Hepatic stellate cell (primary cell): Measurements from ENCODE around the gene BPIFA2.

ENCODE experiments used
- DNase-seq: peaks from one replicate; pipeline ENCODE4 v3.0.0; 2011; ENCODE audit warnings: low spot score

Gene BPIFA2

DNA sequence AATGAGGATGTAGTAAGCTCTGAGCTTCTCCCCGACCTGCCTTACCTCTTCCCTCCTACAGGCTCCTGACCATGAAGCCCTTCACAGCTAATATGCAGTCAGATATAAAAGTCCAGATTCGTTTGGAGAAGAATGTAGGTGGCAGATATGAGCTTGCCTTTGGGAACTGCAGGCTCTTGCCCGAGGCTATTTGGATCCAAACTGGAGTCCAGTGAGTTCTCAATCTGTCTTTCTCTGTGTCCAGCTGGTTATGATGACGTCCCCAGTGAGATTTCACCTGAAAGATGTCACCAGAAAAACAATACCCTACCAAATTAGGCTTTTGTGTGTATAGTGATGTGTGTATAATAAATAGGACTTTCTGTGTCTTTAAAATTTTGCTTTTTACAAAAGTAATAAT is 34.5 kb downstream of the BPIFA2 start:
- no peak for DNase-seq

DNA sequence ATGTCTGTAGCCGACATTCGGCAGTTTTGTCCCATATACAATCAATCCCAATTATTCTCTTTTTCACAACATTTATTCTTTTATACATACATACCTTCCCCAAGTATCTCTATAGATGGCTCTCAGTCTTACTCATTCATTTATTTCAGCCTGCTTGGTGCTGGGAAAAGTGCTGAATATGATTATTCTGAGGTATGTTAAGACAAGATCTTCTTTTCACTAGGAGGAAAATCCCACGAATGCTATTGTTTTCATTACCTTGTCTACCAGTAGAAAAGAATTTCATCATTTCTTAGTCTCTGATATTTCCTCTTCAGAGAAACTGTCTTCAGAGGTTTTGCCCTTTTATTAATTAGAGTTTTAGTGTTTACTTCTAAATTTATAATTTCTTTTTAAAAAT is 35.5 kb downstream of the BPIFA2 start:
- no peak for DNase-seq

DNA sequence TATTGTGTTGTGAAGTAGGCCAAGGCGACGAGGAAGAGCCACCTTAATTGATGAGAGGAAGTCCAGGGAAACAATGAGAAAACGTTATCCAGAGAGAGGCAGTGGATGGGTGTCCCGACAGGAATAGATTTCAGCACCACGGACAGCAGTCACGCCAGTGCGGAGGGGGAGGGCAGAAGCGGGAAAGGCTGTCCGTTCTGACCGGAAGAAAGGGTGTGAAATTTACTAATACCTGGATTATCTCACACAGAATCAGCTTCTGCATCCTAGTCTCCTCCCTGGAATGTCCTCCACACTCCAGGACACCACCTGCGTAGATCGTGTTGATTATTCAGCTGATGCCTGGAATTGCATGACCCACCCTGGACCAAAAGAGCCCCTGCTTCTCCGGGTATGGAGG is 41.8 kb downstream of the BPIFA2 start:
- peak; percentile 31 for DNase-seq

DNA sequence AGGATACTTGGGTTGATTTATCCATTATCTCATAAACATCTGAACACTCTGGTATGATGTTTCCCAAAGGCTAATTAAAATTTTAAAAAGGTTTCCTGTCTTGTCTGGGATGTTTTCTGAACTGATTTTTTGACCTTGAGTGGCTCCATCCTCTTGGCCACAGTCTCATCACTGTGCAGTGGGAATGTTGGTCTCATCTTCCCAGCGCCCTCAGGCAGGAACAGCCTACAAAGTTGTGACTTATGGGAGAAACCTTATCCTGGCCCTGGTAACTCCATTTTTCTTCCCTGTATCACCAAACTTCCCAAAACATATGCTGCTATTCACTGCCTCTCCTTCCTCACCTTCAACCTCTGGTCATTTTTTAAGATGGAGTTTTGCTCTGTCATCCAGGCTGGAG is 42.4 kb downstream of the BPIFA2 start:
- DNase-seq: no peak

DNA sequence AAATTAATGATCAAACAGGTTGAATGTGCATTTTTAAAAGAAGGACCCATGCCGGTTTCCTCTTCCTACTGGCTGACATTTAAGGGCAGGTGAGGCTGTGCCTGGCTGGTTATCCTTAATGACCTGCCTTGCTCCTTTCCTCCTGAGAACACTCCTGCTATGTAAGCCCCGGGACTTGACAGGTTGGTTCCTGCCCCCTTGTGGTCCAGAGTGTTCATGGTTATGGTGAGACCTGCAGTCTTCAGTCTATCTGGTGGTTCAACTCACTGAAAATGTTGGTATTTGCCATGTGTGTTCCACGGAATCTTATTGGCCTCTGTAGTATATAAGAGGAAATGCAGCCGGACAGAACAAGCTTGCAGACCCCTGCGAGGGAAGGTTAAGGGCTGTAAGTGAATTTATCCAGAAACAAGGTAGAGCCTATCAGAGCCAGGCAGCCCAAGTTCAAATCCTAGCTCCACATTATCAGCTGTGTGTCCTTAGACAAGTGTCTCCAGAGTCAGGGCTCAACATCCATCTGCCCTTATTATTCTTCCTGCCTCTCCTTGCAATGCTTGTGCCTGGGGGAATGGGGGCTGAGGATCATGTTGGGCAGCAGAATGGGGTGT is 44.0 kb downstream of the BPIFA2 start:
- peak; percentile 19 for DNase-seq

DNA sequence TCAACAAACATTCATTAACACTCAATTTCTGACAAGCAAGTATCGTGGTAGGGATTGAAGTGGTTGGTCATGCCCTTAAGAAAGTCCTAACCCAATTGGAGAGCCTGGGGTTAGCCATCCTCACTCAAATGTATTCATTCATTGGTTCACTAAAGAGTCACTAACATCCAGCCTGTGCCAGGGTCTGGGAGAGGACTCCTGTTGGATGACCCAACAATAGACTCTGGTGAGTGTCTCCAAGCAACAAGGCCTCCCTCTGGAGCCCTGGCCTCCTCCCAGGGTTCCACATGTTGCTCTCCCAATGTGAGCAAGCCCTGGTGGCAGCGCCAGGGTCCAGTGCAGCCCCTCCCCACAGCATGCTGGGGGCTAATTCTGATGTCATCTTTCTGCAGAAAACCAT is 49.1 kb downstream of the BPIFA2 start, which contains the start of gene BPIFA3:
BPIFA3 (plus strand) TSS at position 301 of the 400 bp plus-strand sequence. CDS start 185 bp downstream, outside the sequence.
- no peak for DNase-seq

DNA sequence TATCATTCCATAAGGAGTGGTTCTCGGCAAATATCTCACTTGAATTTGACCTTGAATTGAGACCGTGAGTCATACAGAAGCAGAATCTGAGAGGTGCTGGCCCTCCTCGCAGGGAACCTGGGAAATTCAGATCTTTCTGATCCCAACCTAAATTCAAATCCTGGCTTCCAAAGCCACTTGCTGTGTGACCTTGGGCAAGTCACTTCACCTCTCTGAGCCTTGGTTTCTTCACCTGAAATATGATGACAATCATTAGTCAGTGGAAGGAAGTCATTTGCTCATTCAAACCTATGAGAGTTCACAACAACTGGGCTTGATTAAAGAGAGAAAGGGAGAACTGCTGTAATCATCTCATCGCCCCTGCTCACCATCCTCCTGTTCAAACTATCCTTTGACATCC is 56.4 kb downstream of the BPIFA2 start:
- DNase-seq: no peak

DNA sequence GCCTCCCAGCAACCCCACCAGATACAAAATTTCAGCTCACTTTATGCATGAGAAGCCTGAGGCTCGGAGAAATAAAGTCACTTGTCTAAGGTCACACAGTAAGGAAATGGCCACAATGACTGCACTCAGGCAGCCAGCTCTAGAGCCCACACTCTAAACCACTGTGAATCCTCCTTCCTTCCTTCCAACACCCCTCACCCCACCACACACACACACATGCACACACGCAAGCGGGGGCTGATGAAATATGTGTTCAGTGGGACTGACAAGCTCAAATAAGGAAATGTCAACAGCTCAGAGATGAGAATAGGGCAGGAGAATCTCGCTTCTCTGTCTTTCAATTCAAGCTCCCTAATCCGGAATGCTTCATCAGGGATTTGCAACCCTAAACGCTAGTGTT is 61.9 kb downstream of the BPIFA2 start:
- no peak for DNase-seq
